ENCODE results near the gene ZMAT1.

Gene ZMAT1

GRCh38 chrX:101904996-101905395 is 26.8 kb downstream of the ZMAT1 start:
- Histone ChIP-seq H3K27me3 (ENCODE audit: insufficient read depth, low read length, poor library complexity, severe bottlenecking) (no peaks in the 10 kb centered on the region), H3K36me3 (ENCODE audit: insufficient read depth, low read length) (no peaks in the 10 kb centered on the region), H3F3A (ENCODE audit: low read depth) (no peaks in the 10 kb centered on the region), H3K4me2 (ENCODE audit: low read depth, low read length, poor library complexity, severe bottlenecking) (no peak overlapping the region), H3K9ac (ENCODE audit: low read depth, low read length, poor library complexity, severe bottlenecking) (no peak overlapping the region), H2AFZ (ENCODE audit: low read length) (no peak overlapping the region), H3K9me2 (replicated peaks; ENCODE audit: low read depth, low read length) (no peaks in the 10 kb centered on the region), H3K9me3 (ENCODE audit: insufficient read depth, low read depth, low read length) (no peaks in the 10 kb centered on the region), H3K4me3 (ENCODE audit: low read length, poor library complexity, severe bottlenecking) (no peak overlapping the region), H4K20me1 (ENCODE audit: insufficient read depth, low read length, poor library complexity, severe bottlenecking) (no peaks in the 10 kb centered on the region), H3K79me2 (ENCODE audit: insufficient read depth, low read length) (no peaks in the 10 kb centered on the region), H3K4me1 (ENCODE audit: insufficient read depth, low read length, poor library complexity, severe bottlenecking) (no peaks in the 10 kb centered on the region)
- no peak for TF ChIP-seq EZH2phosphoT487 (IDR thresholded peaks at IDR 0.05; ENCODE audit: borderline replicate concordance)
- no peak for TF ChIP-seq CTCF (conservative IDR thresholded peaks at IDR 0.05; ENCODE audit: low read length)
